ENCODE measurements around the gene CLTCL1. TPM values are rescaled to one million over a fixed set of nuclear protein-coding genes. Genes with fewer than 3 reads are reported as not detected.

CLTCL1 gene
- total RNA-seq, result 1 to 10 TPM in 1 of 2 experiments, under 1 TPM in 1; 0.80 to 1.7 TPM
- polyA plus RNA-seq, result not detected

- peaks cover 12 to 31% (median 21%) of the 10 kb centered on the region in 4 donors for H3K4me1 Mint-ChIP-seq
- intact Hi-C loops (cut with micrococcal nuclease), result loop anchor here (2.0 to 5.0 kb wide), 3 partner anchors 113 to 170 kb away; partner anchors contain the start of genes DGCR2, MRPL40 and SLC25A1
- H3K9me3 Mint-ChIP-seq, result peaks cover 0 to 2% (median 0%) of the 10 kb centered on the region in 8 donors
- Histone ChIP-seq H3K4me1 (ENCODE audit: insufficient read depth, low read length) (peaks cover 25% of the 10 kb centered on the region), H3K36me3 (ENCODE audit: insufficient read depth, low read length) (no peaks in the 10 kb centered on the region), H3K27ac (ENCODE audit: low read depth, low read length) (peak within 1 kb of the TSS; percentile 58), H3K4me3 (ENCODE audit: low read length in 2 of 2) (peak within 1 kb of the TSS; percentile 43 to 92), H3K27me3 (ENCODE audit: insufficient read depth, low read length) (no peaks in the 10 kb centered on the region), H3K9me3 (ENCODE audit: control insufficient read depth in 1 of 2, low read length in 2 of 2) (no peaks in the 10 kb centered on the region)
- peak within 1 kb of the TSS; percentile 87 to 93 (median 91) for H3K4me3 Mint-ChIP-seq
- peaks cover 7 to 17% of the 10 kb centered on the region in 2 donors for H3K27me3 Mint-ChIP-seq
- CTCF ChIA-PET (ENCODE audit: partially characterized antibody), result interaction anchor here (1.3 kb wide), 2 partner anchors 112 to 148 kb away, joined by 4 to 5 read pairs; partner anchors contain the start of genes ESS2 and SLC25A1
- POLR2A ChIA-PET (ENCODE audit: partially characterized antibody), result interaction anchor here (0.9 to 1.6 kb wide), 7 partner anchors 113 to 187 kb away, joined by 3 to 6 read pairs (median 3); partner anchors contain the start of genes C22orf39, DGCR2, ESS2 and HIRA
- H3K36me3 Mint-ChIP-seq, result peaks cover 0 to 1% of the 10 kb centered on the region in 2 donors
- peak within 1 kb of the TSS; percentile 42 to 92 (median 88) for H3K27ac Mint-ChIP-seq
- peak; percentile 49 to 73 (median 62) for DNase-seq
Observed at GRCh38 chr22:19291580-19292457, at the start of gene CLTCL1. CLTCL1 (minus strand) TSS chr22:19291719; CDS start chr22:19291641, 78 bp downstream.

- H3K27ac ChIP-seq (ENCODE audit: low read depth, low read length), result no peak overlapping the region
- ChIA-PET CTCF (ENCODE audit: partially characterized antibody) (no interaction called here), POLR2A (ENCODE audit: partially characterized antibody) (no interaction called here)
- no peaks in the 10 kb centered on the region for H3K4me1 ChIP-seq (ENCODE audit: insufficient read depth, low read length)
- H3K27ac Mint-ChIP-seq, result no peak overlapping the region
- intact Hi-C loops (cut with micrococcal nuclease), result no loop called here
- H3K4me3 ChIP-seq (ENCODE audit: low read length in 2 of 2), result no peak overlapping the region
- no peak for DNase-seq
- H3K27me3 Mint-ChIP-seq, result no peaks in the 10 kb centered on the region
- peaks cover 7 to 77% (median 61%) of the 10 kb centered on the region in 8 donors for H3K9me3 Mint-ChIP-seq
- peaks cover 82 to 92% of the 10 kb centered on the region in 2 donors for H3K36me3 Mint-ChIP-seq
- H3K4me3 Mint-ChIP-seq, result no peak overlapping the region
- H3K36me3 ChIP-seq (ENCODE audit: insufficient read depth, low read length), result peaks cover 40% of the 10 kb centered on the region
- peaks cover 0 to 18% of the 10 kb centered on the region in 2 donors for H3K9me3 ChIP-seq (ENCODE audit: control insufficient read depth in 1 of 2, low read length in 2 of 2)
- H3K27me3 ChIP-seq (ENCODE audit: insufficient read depth, low read length), result no peaks in the 10 kb centered on the region
- H3K4me1 Mint-ChIP-seq, result peaks cover 0 to 4% (median 0%) of the 10 kb centered on the region in 4 donors
Observed at GRCh38 chr22:19337137-19337536, 45.6 kb upstream of the CLTCL1 start.

- Mint-ChIP-seq H3K9me3 (peaks cover 5 to 84% (median 60%) of the 10 kb centered on the region in 8 donors), H3K27me3 (no peaks in the 10 kb centered on the region), H3K4me3 (no peak overlapping the region), H3K36me3 (peaks cover 83 to 92% of the 10 kb centered on the region in 2 donors), H3K4me1 (no peaks in the 10 kb centered on the region), H3K27ac (no peak overlapping the region)
- no peaks in the 10 kb centered on the region for H3K4me1 ChIP-seq (ENCODE audit: insufficient read depth, low read length)
- ChIA-PET POLR2A (ENCODE audit: partially characterized antibody) (no interaction called here), CTCF (ENCODE audit: partially characterized antibody) (no interaction called here)
- H3K4me3 ChIP-seq (ENCODE audit: low read length in 2 of 2), result no peak overlapping the region
- H3K27ac ChIP-seq (ENCODE audit: low read depth, low read length), result no peak overlapping the region
- H3K36me3 ChIP-seq (ENCODE audit: insufficient read depth, low read length), result peaks cover 44% of the 10 kb centered on the region
- intact Hi-C loops (cut with micrococcal nuclease), result no loop called here
- DNase-seq, result peak in 1 of 5 donors; percentile 22
- H3K27me3 ChIP-seq (ENCODE audit: insufficient read depth, low read length), result no peaks in the 10 kb centered on the region
- peaks cover 0 to 18% of the 10 kb centered on the region in 2 donors for H3K9me3 ChIP-seq (ENCODE audit: control insufficient read depth in 1 of 2, low read length in 2 of 2)
Observed at GRCh38 chr22:19336133-19337075, 44.9 kb upstream of the CLTCL1 start.

- Mint-ChIP-seq H3K36me3 (peaks cover 70 to 75% of the 10 kb centered on the region in 2 donors), H3K4me1 (no peaks in the 10 kb centered on the region), H3K27ac (peak overlapping the region in 1 of 7 donors; percentile 52), H3K27me3 (no peaks in the 10 kb centered on the region), H3K9me3 (peaks cover 2 to 74% (median 40%) of the 10 kb centered on the region in 8 donors), H3K4me3 (no peak overlapping the region)
- Histone ChIP-seq H3K27ac (ENCODE audit: low read depth, low read length) (no peak overlapping the region), H3K36me3 (ENCODE audit: insufficient read depth, low read length) (peaks cover 44% of the 10 kb centered on the region), H3K27me3 (ENCODE audit: insufficient read depth, low read length) (no peaks in the 10 kb centered on the region), H3K9me3 (ENCODE audit: control insufficient read depth in 1 of 2, low read length in 2 of 2) (peaks cover 0 to 16% of the 10 kb centered on the region in 2 donors), H3K4me3 (ENCODE audit: low read length in 2 of 2) (no peak overlapping the region), H3K4me1 (ENCODE audit: insufficient read depth, low read length) (no peaks in the 10 kb centered on the region)
- ChIA-PET POLR2A (ENCODE audit: partially characterized antibody) (no interaction called here), CTCF (ENCODE audit: partially characterized antibody) (no interaction called here)
- intact Hi-C loops (cut with micrococcal nuclease), result no loop called here
- no peak for DNase-seq
Observed at GRCh38 chr22:19331975-19332374, 40.5 kb upstream of the CLTCL1 start.

GRCh38 chr22:19331474-19331873 is 40.0 kb upstream of the CLTCL1 start:
- DNase-seq, result no peak
- no peaks in the 10 kb centered on the region for H3K27me3 ChIP-seq (ENCODE audit: insufficient read depth, low read length)
- Mint-ChIP-seq H3K36me3 (peaks cover 65 to 70% of the 10 kb centered on the region in 2 donors), H3K27ac (peak overlapping the region in 1 of 7 donors; percentile 54), H3K4me1 (no peaks in the 10 kb centered on the region), H3K4me3 (no peak overlapping the region), H3K27me3 (no peaks in the 10 kb centered on the region), H3K9me3 (peaks cover 2 to 71% (median 39%) of the 10 kb centered on the region in 8 donors)
- no peak overlapping the region for H3K27ac ChIP-seq (ENCODE audit: low read depth, low read length)
- ChIA-PET POLR2A (ENCODE audit: partially characterized antibody) (no interaction called here), CTCF (ENCODE audit: partially characterized antibody) (no interaction called here)
- peaks cover 0 to 11% of the 10 kb centered on the region in 2 donors for H3K9me3 ChIP-seq (ENCODE audit: control insufficient read depth in 1 of 2, low read length in 2 of 2)
- intact Hi-C loops (cut with micrococcal nuclease), result no loop called here
- no peak overlapping the region for H3K4me3 ChIP-seq (ENCODE audit: low read length in 2 of 2)
- peaks cover 39% of the 10 kb centered on the region for H3K36me3 ChIP-seq (ENCODE audit: insufficient read depth, low read length)
- no peaks in the 10 kb centered on the region for H3K4me1 ChIP-seq (ENCODE audit: insufficient read depth, low read length)

- Mint-ChIP-seq H3K9me3 (peaks cover 2 to 69% (median 41%) of the 10 kb centered on the region in 8 donors), H3K36me3 (peaks cover 65% of the 10 kb centered on the region in 2 donors), H3K27me3 (no peaks in the 10 kb centered on the region), H3K4me1 (no peaks in the 10 kb centered on the region), H3K4me3 (no peak overlapping the region), H3K27ac (no peak overlapping the region)
- peaks cover 0 to 9% of the 10 kb centered on the region in 2 donors for H3K9me3 ChIP-seq (ENCODE audit: control insufficient read depth in 1 of 2, low read length in 2 of 2)
- no peak overlapping the region for H3K4me3 ChIP-seq (ENCODE audit: low read length in 2 of 2)
- intact Hi-C loops (cut with micrococcal nuclease), result no loop called here
- POLR2A ChIA-PET (ENCODE audit: partially characterized antibody), result no interaction called here
- H3K27ac ChIP-seq (ENCODE audit: low read depth, low read length), result no peak overlapping the region
- H3K4me1 ChIP-seq (ENCODE audit: insufficient read depth, low read length), result no peaks in the 10 kb centered on the region
- H3K36me3 ChIP-seq (ENCODE audit: insufficient read depth, low read length), result peaks cover 34% of the 10 kb centered on the region
- DNase-seq, result peak in 1 of 5 donors; percentile 25
- H3K27me3 ChIP-seq (ENCODE audit: insufficient read depth, low read length), result no peaks in the 10 kb centered on the region
- CTCF ChIA-PET (ENCODE audit: partially characterized antibody), result no interaction called here
Observed at GRCh38 chr22:19330865-19331418, 39.4 kb upstream of the CLTCL1 start.
